HG03064 (cell line): Measurements from ENCODE around the gene MYLIP.

Experiments
- ATAC-seq: cut with Tn5 transposase; IDR thresholded peaks from one replicate; pipeline ENCODE4 v1.9.1; 2021; ENCODE audit warnings: low read depth; ENCODE audit not compliant: unreplicated experiment

The MYLIP gene

DNA sequence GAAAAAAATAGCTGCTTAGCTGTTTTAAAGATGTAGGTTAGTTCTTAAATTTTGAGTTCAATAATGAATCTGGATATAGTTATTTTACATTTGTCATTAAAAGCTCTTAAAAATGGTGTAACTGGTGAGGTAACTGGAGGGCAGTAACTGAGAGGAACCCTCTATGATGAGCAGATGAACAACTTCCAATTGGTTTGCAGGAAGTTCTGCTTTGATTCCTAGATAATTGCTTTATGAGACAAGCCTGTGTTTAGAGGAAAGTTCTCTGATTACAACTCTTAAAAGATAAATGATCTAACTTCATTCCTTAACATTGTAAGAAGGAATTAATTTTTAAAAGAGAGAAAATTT lies 8.5 kb downstream of the MYLIP start:
- no peak for ATAC-seq

GRCh38 chr6:16139556-16139955 lies 10.7 kb downstream of the MYLIP start:
- ATAC-seq: no peak

DNA sequence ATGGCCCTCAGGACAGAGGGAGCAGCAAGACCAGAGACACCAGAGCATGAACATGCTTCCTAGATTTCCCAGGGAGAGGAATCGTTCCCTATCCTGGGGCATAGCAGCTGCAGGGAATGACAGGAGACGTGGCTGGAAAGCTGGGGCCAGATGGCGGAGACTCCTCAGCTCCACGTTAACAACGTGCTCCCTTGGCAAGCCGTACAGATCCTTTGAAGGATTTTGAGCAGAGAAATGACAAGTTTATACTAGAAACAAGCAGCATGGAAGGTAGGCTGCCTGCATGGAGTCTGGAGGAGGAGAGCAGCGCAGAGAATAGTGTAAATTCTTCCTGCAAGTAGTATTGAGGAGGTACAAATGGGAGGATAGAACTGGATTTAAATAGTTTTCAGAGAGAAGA lies 11.7 kb downstream of the MYLIP start:
- ATAC-seq: no peak

GRCh38 chr6:16141514-16141913 lies 12.6 kb downstream of the MYLIP start:
- no peak for ATAC-seq

- ATAC-seq: no peak
Observed at GRCh38 chr6:16145038-16145437, 16.2 kb downstream of the MYLIP start.

DNA sequence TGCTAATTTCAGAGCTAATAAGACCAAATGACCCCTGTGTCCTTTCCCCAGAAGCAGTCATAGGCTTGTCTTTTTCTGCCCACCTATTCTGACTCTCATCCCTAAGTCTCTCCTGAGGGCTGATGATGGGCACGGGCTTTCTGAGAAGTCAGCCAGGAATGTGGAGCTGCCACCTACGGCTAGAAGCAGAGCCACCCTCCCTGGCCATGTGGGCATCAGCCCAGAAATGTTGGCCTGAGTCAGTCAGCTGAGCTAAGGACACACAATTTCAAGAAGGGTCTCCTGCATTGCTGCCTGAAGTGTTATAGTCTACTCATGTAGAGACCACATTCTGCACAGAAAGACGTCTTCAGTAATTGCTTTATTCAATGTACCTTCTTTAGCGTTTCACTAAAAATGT lies 17.1 kb downstream of the MYLIP start:
- no peak for ATAC-seq

GRCh38 chr6:16146527-16146955 lies 17.7 kb downstream of the MYLIP start:
- ATAC-seq: no peak

DNA sequence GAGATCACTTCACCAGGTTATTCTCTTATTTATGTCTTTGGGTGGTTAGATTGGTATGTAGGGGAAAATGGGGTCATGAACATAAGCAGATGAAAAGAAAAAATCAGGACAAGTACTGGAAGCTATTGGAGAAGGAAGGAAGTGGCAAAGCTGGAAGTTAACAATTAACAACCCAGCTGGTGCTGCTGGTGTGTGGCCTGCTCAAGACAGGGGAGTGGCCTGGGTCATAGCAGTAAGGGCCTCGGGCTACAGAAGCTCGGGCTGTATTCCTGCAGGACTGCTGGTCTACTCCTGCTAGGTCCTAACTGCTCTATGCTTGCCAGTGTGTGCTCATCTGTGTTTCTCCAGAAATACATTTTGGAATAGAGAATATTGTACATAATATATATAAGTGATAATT lies 19.6 kb downstream of the MYLIP start:
- no peak for ATAC-seq

DNA sequence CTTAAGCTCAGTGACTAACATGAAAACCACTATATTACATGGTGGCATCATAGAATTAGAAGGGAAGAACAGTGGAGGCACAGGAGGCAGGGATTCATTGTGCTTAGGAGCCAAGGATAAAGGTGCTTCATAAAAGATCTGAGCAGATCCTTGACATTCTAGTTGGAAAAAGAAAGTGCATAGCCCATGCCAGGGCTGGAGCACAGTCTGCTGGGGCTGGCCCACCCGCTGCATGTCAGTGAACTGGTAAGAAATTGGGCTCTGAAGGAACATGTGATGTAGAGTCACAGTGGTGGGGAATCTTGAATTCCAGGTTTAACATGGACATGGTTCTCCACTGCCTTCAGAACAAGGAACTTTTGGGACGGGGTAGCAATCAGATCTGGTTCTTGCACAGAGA lies 20.4 kb downstream of the MYLIP start:
- no peak for ATAC-seq

DNA sequence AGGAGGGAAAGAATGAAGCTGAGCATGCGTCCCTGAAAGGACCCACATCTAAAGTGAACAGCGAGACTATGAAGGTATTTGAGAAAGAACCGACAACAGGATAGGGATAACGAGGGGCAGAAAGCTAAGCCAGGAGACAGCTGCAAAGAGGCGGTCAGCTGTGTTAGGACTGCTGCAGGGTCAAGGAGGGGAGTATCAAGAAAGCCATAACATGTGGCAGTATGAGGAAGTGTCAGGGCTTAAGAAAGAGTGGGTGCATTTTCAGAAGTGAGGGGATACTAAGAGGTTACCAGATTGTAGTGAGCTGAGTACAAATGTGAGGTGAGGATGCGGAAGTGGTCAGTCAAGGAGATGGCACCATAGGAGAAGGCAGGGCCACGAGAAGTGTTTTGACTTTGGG lies 21.2 kb downstream of the MYLIP start:
- ATAC-seq: no peak

DNA sequence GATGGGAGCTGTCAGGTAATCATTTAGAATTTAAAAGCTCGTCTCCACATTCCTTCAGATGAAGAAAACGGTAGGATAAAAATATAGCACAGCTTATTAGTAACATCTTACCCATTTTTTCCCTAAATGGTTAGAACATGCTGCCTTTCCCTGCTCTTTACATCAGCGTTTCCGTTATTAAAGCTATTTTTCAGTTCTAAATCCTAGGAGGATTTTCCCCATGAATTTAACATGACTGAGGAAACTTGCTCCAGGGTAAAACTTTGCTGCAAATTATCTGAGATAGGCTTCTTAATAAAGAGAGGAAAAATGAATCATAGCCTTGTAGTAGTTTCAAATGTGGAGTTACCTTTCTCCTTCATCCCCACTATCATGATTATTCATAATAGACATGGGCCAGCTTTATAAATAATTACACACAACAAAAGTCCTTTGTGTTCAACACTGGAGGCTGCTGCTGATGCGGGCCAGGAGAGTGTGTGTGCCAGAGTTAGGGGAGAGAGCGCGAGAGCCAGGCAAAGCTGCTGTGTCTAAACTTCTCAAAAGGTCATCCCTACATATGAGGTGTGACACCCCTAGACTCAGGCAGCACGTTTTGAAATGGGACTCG lies 24.4 kb downstream of the MYLIP start:
- no peak for ATAC-seq

DNA sequence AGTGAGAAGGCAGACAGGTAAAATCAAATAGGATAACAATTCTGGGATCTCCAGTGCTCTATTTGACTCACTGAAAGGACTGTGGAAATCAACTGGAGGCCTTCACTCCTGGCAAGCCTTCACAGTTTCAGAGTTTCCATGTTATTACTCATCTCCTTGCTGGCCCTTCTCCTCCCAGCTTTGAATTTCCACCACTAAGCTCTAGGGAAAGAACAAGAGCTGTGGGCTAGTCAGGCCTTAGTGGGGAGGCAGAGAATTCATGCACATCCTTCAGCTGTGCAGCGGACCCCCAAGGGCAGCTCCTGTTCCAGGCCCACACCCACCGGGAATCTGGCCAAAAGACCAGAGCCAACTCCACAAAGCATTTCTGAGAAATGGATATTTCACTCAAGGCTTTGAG lies 26.0 kb downstream of the MYLIP start:
- no peak for ATAC-seq

DNA sequence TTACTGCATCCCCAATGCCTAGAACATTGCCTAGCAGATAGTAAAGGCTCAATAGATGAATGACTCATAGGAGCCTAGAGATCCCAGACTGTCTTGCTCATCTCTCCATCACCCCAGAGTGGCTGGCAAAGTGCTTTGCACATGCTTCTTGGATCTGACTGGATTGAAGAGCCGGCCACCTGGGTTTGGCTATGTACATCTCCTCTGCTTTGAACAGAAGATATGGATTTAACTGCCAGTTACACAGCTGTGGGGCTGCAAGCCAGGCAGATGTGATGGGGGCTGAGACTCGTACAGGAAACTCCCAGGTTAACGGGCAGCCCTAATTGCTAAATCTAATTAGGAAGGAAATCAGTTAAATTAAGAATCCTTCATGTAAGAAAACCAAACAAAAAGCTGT lies 28.6 kb downstream of the MYLIP start:
- no peak for ATAC-seq

DNA sequence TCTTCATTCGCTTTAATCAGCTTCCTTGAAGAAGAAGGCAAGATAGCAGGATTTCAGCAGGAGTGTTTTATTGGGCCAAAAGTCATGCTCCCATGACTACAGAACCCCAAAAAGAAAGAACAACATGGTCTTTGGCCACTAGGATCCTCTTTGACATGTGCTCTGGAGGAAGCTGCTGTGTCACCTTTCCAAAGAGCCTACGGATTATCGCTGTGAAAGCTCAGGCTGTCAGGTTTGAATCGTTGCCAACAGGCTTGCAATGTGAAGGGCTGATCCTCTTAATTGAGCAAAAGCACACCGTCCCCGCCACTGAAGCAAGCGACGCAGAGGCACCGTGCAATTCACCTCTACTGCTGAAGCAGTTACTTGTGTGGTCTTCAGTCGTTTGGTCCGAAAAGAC lies 29.0 kb downstream of the MYLIP start:
- no peak for ATAC-seq

GRCh38 chr6:16158943-16159557 lies 30.2 kb downstream of the MYLIP start:
- ATAC-seq: no peak

GRCh38 chr6:16160794-16161193 lies 31.9 kb downstream of the MYLIP start:
- ATAC-seq: no peak

DNA sequence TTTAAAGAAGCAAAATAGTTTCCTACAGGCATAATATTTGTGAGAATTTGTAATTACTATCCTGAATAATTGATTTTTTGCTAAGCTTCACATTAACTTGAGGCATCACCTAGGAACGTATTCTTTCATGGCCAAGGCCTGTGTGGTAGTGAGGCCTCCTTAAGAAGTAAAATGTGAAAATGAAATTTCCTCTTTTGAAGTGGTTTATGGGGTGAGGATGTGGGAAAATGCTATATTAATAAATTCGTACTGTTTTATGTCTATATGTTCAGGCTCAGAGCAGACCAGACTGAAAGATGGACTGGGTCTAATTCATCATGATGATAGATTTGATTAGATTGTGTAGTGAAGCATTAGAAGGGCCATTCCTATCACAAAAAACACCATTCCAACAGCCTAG lies 33.1 kb downstream of the MYLIP start:
- no peak for ATAC-seq

DNA sequence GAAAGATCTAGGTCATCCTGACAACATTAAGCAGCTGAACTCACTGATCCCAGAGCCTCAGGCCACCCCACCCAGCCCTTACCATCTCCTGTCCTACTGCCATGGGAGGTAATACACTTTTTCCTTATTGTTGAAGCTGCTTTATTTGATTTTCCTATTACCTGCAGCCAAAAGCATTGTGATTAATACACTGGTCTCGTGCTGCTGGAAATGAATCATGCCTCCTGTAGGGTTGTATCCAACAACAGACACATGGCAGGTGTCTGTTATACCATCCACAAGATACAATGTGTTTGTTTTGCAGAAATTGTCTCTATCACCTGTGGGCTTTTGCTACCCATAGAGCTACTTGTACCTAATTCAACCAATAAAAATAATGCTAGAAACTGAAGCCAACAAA lies 34.2 kb downstream of the MYLIP start:
- no peak for ATAC-seq

DNA sequence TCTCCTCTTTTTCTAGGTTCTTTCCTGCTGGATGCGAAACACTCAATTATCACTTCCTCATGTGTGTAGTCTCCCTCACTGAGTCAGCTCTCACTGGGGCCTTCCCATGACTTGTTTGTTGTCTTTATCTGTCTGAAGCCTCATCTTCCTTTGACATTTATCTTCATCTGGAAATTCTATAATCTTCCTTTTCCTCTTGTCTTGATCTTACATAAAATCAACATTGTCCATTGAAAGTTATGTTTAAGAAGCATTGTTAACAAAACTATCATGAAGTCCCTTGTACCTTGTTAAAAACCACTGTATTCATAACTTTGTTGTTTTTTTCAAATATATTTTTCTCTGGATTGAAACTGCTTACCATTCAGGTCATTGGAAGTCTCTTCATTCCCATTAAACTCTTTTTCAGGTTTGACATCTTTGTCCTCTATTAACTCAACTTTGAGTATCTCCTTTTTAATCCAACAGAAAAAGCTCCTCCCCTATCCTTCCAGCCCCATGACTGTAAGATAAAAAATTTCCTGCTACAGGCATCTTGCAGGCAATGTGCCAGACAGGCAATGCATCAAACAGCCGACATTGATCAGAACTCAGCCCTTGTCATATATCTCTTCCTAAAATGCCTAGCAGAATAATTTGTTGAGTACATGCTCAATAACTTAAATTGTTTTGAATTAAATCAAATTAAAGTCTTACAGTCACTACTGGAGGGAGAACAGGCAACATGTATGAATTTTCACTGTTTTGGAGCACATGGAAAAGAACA lies 34.8 kb downstream of the MYLIP start:
- ATAC-seq: no peak

- no peak for ATAC-seq
Observed at GRCh38 chr6:16165641-16166040, 36.8 kb downstream of the MYLIP start.

DNA sequence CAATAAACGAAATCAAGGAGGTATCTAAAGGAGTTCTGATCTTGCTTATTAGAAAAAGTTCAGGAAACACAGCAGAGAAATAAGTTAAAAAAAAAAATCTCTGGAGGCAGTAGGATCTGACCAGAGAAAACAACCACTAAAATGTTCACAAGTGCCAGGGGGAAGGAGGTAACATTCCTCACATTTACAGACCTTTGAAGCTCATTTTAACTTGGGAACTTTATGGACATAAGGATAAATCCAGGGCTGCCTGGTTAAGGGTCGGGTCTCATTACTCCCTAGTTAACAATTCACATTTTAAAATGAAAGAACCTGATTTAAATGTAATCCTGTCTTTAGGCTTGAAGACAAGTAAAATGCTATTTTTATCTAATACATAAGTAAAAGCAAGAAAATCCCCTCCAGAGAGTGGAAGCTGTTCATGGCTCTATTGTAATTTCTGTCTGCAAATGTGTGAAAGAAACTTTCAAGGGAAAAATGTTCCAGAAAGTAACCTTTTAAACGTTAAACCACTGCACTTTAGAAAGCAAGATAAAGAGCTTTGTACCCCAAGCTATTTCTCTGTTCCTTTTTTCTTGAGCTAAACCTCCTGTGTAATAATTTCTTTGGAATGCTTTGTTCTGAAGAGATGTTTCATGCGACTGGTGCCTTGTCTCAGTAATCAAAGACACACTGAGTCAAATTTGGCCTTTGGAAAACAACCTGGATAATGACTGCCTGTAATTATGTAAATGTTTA lies 38.2 kb downstream of the MYLIP start:
- ATAC-seq: no peak
